GM18505 (cell line): ENCODE results near the gene SAV1.
"Not testable (repeated sequence)": the region's sequence is repeated elsewhere in the genome, so short reads cannot be mapped to it uniquely, and the experiment has no call there.

Experiments
- ATAC-seq: cut with Tn5 transposase; IDR thresholded peaks from one replicate; pipeline ENCODE4 v1.9.1; 2021; ENCODE audit not compliant: unreplicated experiment
- POLR2A ChIP-seq: IDR thresholded peaks from 4 replicates; pipeline ENCODE4 v1.6.1; 2011; ENCODE audit warnings: borderline replicate concordance; ENCODE audit not compliant: insufficient read depth, insufficient read length; ENCODE audit errors: extremely low read depth

The SAV1 gene

DNA sequence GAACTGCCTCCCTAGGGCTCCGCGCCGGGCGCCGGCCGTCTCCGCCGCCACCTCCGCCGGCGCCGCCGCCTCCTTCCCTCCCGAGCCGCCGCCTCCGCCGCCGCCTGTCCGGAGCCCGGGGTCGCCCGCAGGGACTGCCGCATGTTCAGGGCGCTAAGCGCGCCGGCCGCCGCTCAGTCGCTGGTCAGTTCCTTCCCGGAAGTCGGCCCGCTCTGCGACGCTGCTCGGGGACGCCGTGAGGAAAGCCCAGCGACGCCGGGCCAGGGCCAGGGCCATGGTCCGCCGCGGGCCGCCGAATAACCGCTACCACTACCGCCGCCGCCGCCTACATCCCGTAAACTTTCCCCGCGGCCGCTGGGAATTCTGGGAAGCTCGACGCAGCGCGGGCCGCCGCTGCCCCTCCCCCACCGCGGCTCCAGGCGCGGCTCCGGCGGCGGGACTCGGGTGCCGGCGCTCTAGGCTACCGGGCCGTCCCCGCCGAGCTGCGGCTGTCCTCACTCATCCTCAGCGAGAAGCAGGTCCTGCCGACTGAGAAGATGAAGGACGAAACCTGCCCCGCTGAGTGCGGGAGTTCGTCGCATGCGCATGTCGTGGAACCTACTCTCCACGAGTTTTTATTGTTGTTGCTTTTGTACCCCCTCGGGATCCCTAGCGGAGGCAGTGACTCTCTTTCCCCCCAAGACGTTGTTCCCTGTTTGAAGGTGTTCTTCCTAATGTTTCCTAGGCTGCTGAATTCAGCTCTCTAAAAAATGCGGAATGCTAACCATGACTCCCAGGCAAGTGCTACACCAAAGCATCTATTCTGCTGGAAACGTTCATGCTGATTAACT is at the start of gene SAV1:
Gene SAV1 (minus strand): TSS at position 311 of the 830 bp plus-strand sequence. CDS start 339 bp downstream, outside the sequence.
- peak; percentile 93 for TF ChIP-seq POLR2A
- ATAC-seq: peak; percentile 54

DNA sequence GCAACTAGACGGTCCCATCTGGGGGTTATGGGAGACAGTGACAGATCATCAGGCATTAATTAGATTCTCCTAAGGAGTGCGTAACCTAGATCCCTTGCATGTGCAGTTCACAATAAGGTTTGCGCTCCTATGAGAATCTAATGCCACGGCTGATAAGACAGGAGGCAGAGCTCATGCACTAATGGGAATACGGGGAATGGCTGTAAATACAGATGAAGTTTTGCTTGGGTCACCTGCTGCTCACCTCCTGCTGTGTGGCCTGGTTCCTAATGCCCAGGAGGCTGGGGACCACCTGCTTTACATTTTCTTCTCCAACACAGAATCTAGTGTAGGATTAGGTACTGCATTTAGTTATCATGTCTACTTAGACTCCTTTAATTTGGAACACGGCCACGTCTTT is 49.7 kb upstream of the SAV1 start:
- TF ChIP-seq POLR2A: peak; percentile 33
- ATAC-seq: no peak

DNA sequence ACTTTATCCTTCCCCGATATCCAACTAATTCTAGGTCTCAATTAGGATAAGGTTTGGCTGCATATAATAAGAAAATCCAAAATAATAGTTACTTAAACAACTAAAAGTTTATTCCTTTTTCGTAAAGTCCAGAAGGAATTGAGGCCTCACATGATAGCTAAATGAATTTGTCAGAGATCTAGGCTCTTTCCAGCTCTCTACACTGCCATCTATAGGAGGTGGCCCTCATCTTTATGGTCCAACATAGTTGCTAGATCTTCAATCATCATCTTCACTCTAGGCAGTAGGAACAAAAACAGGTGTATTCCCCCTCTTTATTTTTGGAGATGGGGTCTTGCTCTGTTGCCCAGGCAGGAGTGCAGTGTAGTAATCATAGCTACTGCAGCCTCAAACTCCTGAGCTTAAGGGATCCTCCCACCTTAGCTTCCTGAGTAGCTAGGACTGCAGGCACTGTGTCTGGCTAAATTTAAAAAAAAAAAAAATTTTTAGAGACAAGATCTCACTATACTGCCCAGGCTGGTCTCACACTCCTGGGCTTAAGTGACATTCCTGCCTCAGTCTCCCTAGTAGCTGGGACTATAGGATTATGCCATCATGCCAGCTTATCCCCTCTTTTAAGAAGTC is 46.5 kb upstream of the SAV1 start:
- ATAC-seq: peak; percentile 56
- no peak for TF ChIP-seq POLR2A

DNA sequence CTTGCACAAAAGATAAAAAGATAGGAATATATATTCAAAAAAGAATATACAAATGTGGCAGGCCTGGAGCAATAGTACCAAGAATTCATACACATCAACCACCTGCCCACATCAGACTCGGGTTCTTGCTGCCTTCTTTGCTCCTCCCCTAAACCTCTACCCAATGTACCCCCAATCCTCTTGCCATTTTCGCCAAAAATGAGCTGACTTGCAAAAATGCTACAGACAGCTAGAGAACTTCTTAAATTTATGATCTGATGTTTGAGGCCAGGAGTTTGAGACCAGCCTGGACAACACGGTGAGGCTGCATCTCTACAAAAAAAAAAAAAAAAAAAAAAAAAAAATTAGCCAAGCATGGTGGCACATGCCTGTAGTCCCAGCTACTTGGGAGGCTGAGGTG is 42.9 kb upstream of the SAV1 start:
- no peak for TF ChIP-seq POLR2A
- ATAC-seq: no peak

DNA sequence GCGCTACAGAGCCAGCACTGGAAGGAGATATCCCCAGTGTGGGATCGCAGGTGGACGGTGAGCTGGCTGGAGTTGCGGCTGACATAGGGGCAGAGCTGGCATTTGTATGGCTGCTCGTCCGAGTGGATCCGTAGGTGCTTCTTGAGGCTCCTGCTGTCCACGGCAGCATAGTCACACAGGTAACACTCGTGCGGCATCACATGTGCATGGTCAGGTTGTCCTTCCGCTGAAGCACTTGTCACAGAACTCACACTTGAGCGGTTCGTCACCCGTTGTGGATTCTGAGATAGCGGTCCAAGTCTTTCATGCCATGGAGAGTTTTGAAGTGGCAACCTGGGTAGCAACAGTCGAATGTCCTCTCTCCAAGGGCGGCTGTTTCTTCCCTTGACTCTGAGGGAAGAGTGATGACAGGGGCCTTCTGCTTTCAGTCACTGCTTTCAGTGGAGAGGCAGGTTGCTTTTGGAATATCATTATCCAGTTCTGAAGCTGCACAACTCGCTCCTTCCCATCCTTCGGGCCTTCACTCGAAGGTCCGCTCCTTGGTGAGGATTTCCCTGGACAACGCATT is 37.0 kb upstream of the SAV1 start:
- no peak for ATAC-seq
- no peak for TF ChIP-seq POLR2A

DNA sequence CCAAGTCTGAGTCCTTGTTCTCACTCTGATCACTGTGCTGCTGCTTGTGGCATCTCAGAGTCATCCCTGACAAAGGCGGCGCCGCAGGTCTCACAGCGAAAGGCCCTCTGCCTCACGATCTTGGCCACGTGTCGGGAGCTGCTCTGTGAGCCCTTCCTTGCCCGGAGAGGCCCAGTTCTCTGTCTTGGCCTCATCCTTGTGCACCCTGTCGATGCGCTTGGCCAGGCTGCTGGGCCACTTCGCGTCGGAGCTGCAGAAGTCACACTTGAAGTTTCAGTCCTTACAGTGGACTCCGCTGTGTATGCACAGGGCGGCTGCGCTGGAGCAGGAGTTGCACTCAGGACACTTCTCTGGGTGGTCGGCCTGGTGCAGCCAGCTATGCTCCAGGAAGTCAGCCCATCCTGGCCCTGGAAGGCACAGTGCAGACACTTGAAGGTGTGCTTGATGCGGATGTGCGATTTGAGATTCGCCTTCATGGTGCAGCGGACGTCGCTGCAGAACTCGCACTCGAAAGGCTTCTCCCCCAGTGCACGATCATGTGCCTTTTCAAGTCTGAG is 36.4 kb upstream of the SAV1 start:
- TF ChIP-seq POLR2A: no peak
- ATAC-seq: no peak

DNA sequence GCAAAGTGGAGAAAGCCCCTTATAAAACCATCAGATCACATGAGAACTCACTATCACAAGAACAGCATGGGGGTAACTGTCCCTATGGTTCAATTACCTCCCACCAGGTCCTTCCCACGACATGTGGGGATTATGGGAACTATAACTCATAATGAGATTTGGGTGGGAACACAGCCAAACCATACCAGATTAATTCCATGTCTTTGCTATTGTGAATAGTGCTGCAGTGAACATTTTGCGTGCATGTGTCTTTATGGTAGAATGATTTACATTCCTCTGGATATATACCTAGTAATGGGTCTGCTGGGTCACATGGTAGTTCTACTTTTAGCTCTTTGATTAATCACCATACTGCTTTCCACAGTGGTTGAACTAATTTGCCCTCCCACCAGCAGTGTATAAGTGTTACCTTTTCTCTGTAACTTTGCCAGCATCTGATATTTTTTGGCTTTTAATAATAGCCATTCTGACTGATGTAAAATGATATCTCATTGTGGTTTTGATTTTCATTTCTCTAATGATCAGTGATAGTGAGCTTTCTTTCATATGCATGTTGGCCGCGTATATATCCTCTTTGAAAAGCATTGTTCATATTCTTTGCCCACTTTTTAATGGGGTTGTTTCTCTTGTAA is 29.7 kb upstream of the SAV1 start:
- no peak for ATAC-seq
- no peak for TF ChIP-seq POLR2A

DNA sequence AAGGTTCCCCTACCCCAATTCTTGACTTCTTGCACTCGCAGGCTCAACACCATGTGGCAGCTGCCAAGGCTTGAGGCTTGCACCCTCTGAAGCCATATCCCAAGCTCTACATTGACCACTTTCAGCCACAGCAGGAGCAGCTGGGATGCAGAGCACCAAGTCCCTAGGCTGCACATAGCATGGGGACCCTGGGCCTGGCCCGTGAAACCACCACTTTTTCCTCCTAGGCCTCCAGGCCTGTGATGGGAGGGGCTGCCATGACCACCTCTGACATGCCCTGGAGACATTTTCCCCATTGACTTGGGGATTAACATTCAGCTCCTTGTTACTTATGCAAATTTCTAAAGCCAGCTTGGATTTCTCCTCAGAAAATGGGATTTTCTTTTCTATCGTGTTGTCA is 26.2 kb upstream of the SAV1 start:
- ATAC-seq: not testable (repeated sequence)

DNA sequence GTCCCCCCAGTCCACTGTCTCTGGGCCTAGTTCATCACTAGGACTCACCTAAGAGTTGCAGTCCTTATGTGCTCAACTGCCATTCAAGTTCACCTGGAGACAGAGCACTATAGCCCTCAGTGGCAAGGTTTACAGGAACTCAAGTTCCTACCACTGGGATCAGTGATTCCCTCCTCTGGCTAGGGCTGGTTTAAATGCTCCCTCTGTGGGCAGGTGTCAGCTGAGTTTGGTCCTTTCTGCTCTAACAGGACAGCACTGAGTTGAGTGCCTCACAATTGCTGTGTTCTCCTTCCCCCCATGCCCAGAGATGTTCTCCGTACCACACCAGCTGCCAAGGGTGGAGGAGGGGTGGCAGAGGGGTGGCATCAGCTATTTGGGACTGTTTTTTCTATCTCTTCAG is 20.8 kb upstream of the SAV1 start:
- no peak for TF ChIP-seq POLR2A
- no peak for ATAC-seq

DNA sequence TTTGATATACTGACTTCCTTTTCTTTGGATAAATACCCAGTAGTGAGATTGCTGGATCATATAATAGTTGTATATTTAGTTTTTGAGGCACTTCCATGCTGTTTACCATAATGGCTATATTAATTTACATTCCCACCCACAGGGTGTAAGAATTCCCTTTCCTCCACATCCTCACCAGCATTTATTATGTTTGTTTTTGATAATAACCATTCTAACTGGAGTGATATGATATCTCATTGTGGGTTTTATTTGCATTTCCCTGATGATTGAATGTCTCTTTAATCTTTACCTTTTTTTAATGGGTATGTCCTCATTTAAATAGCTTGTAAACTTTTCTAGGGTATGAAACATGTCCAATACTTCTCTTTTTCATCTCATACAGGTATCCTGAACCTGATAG is 11.6 kb upstream of the SAV1 start:
- ATAC-seq: no peak

DNA sequence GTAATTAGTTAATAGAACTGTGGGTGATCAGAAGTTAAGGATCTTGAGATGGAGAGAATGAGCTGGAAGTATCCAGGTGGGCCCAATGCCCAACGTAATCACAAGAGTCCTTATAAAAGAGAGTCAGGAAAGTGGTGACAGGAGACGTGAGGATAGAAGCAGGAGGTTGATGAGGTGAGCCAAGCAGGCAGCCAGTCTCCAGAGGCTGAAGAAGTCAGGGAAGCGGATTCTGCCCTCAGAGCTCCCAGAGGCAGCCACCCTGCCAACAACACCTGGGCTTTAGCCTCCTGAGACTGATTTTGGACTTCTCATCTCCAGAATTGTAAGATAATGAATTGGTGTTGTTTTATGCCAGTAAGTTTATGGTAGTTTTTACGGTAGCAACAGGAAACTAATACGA is 10.1 kb upstream of the SAV1 start:
- no peak for ATAC-seq
- TF ChIP-seq POLR2A: no peak

More for the DNA sequence above, 11.6 kb upstream of the SAV1 start:
- no peak for TF ChIP-seq POLR2A

DNA sequence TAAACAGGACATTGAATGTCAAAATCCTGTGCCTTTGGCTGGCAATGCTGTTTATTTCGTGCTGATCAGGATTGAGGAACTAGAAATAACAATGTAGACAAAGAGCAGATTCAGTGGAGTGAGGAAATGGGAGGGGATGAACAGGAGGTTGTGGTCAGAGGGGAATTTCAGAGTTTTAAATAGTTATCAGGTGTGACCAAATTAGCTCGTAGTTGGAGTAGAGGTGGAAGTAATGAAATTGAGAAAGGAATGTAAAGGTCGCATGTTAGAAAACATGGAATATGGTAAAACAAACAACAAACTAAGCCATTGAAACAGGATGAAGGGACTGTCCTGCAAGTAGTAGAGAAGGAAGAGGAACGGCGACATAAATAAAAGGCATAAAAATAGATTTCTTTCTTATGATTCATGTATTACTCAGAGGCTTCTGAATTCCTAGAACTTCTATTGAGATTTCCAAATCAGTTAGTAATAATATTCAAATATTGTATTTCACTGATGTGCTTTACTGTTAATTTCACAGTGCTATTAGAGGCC is 9.5 kb upstream of the SAV1 start:
- no peak for TF ChIP-seq POLR2A
- ATAC-seq: no peak
